ENCODE results near the gene MYLK.
"Not testable (repeated sequence)": the region's sequence is repeated elsewhere in the genome, so short reads cannot be mapped to it uniquely, and the experiment has no call there.

The MYLK gene

GRCh38 chr3:123750209-123750608 lies 133.9 kb downstream of the MYLK start:
- Mint-ChIP-seq H3K9me3 (no peaks in the 10 kb centered on the region), H3K4me1 (no peaks in the 10 kb centered on the region), H3K27ac (no peak overlapping the region), H3K36me3 (no peaks in the 10 kb centered on the region), H3K27me3 (peaks cover 3% of the 10 kb centered on the region), H3K4me3 (no peak overlapping the region)

GRCh38 chr3:123749711-123750110 lies 134.4 kb downstream of the MYLK start:
- peaks cover 3% of the 10 kb centered on the region for H3K27me3 Mint-ChIP-seq
- H3K4me1 Mint-ChIP-seq: no peaks in the 10 kb centered on the region
- no peak overlapping the region for H3K27ac Mint-ChIP-seq
- H3K4me3 Mint-ChIP-seq: no peak overlapping the region
- H3K36me3 Mint-ChIP-seq: no peaks in the 10 kb centered on the region
- no peaks in the 10 kb centered on the region for H3K9me3 Mint-ChIP-seq

GRCh38 chr3:123745184-123745855 lies 138.8 kb downstream of the MYLK start:
- H3K4me1 Mint-ChIP-seq: no peaks in the 10 kb centered on the region
- H3K27ac Mint-ChIP-seq: no peak overlapping the region
- no peak overlapping the region for H3K4me3 Mint-ChIP-seq
- H3K27me3 Mint-ChIP-seq: peaks cover 3% of the 10 kb centered on the region
- no peaks in the 10 kb centered on the region for H3K9me3 Mint-ChIP-seq
- no peaks in the 10 kb centered on the region for H3K36me3 Mint-ChIP-seq

GRCh38 chr3:123744064-123744463 lies 140.1 kb downstream of the MYLK start:
- H3K27ac Mint-ChIP-seq: no peak overlapping the region
- H3K9me3 Mint-ChIP-seq: no peaks in the 10 kb centered on the region
- H3K4me1 Mint-ChIP-seq: no peaks in the 10 kb centered on the region
- H3K36me3 Mint-ChIP-seq: no peaks in the 10 kb centered on the region
- no peak overlapping the region for H3K4me3 Mint-ChIP-seq
- peaks cover 3% of the 10 kb centered on the region for H3K27me3 Mint-ChIP-seq

GRCh38 chr3:123743121-123743520 lies 141.0 kb downstream of the MYLK start:
- Mint-ChIP-seq H3K27me3 (peaks cover 3% of the 10 kb centered on the region), H3K36me3 (no peaks in the 10 kb centered on the region), H3K9me3 (no peaks in the 10 kb centered on the region), H3K27ac (no peak overlapping the region), H3K4me1 (no peaks in the 10 kb centered on the region), H3K4me3 (no peak overlapping the region)

GRCh38 chr3:123741041-123741511 lies 143.1 kb downstream of the MYLK start:
- peaks cover under 1% of the 10 kb centered on the region for H3K27me3 Mint-ChIP-seq
- H3K4me3 Mint-ChIP-seq: no peak overlapping the region

GRCh38 chr3:123740391-123740822 lies 143.7 kb downstream of the MYLK start:
- no peak overlapping the region for H3K4me3 Mint-ChIP-seq
- H3K27me3 Mint-ChIP-seq: no peaks in the 10 kb centered on the region
- no peaks in the 10 kb centered on the region for H3K36me3 Mint-ChIP-seq
- no peak overlapping the region for H3K27ac Mint-ChIP-seq
- H3K4me1 Mint-ChIP-seq: no peaks in the 10 kb centered on the region
- no peaks in the 10 kb centered on the region for H3K9me3 Mint-ChIP-seq

More at GRCh38 chr3:123741041-123741511, 143.1 kb downstream of the MYLK start:
- Mint-ChIP-seq H3K4me1 (no peaks in the 10 kb centered on the region), H3K27ac (no peak overlapping the region), H3K9me3 (no peaks in the 10 kb centered on the region), H3K36me3 (no peaks in the 10 kb centered on the region)

GRCh38 chr3:123739754-123740153 lies 144.4 kb downstream of the MYLK start:
- Mint-ChIP-seq H3K27me3 (no peaks in the 10 kb centered on the region), H3K4me3 (no peak overlapping the region), H3K27ac (no peak overlapping the region), H3K9me3 (no peaks in the 10 kb centered on the region), H3K4me1 (no peaks in the 10 kb centered on the region), H3K36me3 (no peaks in the 10 kb centered on the region)

GRCh38 chr3:123739106-123739505 lies 145.0 kb downstream of the MYLK start:
- H3K4me1 Mint-ChIP-seq: no peaks in the 10 kb centered on the region
- H3K27ac Mint-ChIP-seq: no peak overlapping the region
- no peaks in the 10 kb centered on the region for H3K9me3 Mint-ChIP-seq
- H3K27me3 Mint-ChIP-seq: no peaks in the 10 kb centered on the region
- no peak overlapping the region for H3K4me3 Mint-ChIP-seq
- no peaks in the 10 kb centered on the region for H3K36me3 Mint-ChIP-seq

- H3K36me3 Mint-ChIP-seq, H3K27ac Mint-ChIP-seq, H3K27me3 Mint-ChIP-seq, H3K9me3 Mint-ChIP-seq, H3K4me1 Mint-ChIP-seq, H3K4me3 Mint-ChIP-seq: not testable (repeated sequence)
These were observed 145.6 kb downstream of the MYLK start for GRCh38 chr3:123738522-123738921.

GRCh38 chr3:123737168-123737567 lies 147.0 kb downstream of the MYLK start:
- no peaks in the 10 kb centered on the region for H3K9me3 Mint-ChIP-seq
- H3K27ac Mint-ChIP-seq: no peak overlapping the region
- H3K4me3 Mint-ChIP-seq: no peak overlapping the region
- no peaks in the 10 kb centered on the region for H3K36me3 Mint-ChIP-seq
- no peaks in the 10 kb centered on the region for H3K4me1 Mint-ChIP-seq
- no peaks in the 10 kb centered on the region for H3K27me3 Mint-ChIP-seq

- Mint-ChIP-seq H3K27ac (no peak overlapping the region), H3K27me3 (no peaks in the 10 kb centered on the region), H3K36me3 (no peaks in the 10 kb centered on the region), H3K4me1 (no peaks in the 10 kb centered on the region), H3K9me3 (no peaks in the 10 kb centered on the region), H3K4me3 (no peak overlapping the region)
These were observed 148.7 kb downstream of the MYLK start for GRCh38 chr3:123735456-123735855.

GRCh38 chr3:123734527-123734902 lies 149.6 kb downstream of the MYLK start:
- Mint-ChIP-seq H3K9me3 (no peaks in the 10 kb centered on the region), H3K27ac (no peak overlapping the region), H3K4me3 (no peak overlapping the region), H3K36me3 (no peaks in the 10 kb centered on the region), H3K4me1 (no peaks in the 10 kb centered on the region), H3K27me3 (no peaks in the 10 kb centered on the region)

GRCh38 chr3:123733805-123734526 lies 150.2 kb downstream of the MYLK start:
- no peak overlapping the region for H3K4me3 Mint-ChIP-seq
- H3K27ac Mint-ChIP-seq: no peak overlapping the region
- H3K27me3 Mint-ChIP-seq: peaks cover 5% of the 10 kb centered on the region
- H3K36me3 Mint-ChIP-seq: no peaks in the 10 kb centered on the region
- H3K9me3 Mint-ChIP-seq: no peaks in the 10 kb centered on the region
- H3K4me1 Mint-ChIP-seq: no peaks in the 10 kb centered on the region

- H3K9me3 Mint-ChIP-seq: no peaks in the 10 kb centered on the region
- H3K4me3 Mint-ChIP-seq: no peak overlapping the region
- peaks cover 5% of the 10 kb centered on the region for H3K27me3 Mint-ChIP-seq
- H3K27ac Mint-ChIP-seq: no peak overlapping the region
- H3K4me1 Mint-ChIP-seq: no peaks in the 10 kb centered on the region
- no peaks in the 10 kb centered on the region for H3K36me3 Mint-ChIP-seq
These were observed 150.8 kb downstream of the MYLK start for GRCh38 chr3:123733341-123733740.

- Mint-ChIP-seq H3K27ac (no peak overlapping the region), H3K9me3 (no peaks in the 10 kb centered on the region)
These were observed 151.7 kb downstream of the MYLK start for GRCh38 chr3:123732447-123732846.

More at GRCh38 chr3:123732447-123732846, 151.7 kb downstream of the MYLK start:
- Mint-ChIP-seq H3K4me3 (no peak overlapping the region), H3K4me1 (no peaks in the 10 kb centered on the region), H3K27me3 (peaks cover 5% of the 10 kb centered on the region), H3K36me3 (no peaks in the 10 kb centered on the region)

Measured in activated naive CD4-positive, alpha-beta T cell treated with anti-CD3 and anti-CD28 coated beads, Interleukin-2, amount 50 U/mL, for 24 hours (primary cell).